ENCODE measurements around the gene RPP25L.

DNA sequence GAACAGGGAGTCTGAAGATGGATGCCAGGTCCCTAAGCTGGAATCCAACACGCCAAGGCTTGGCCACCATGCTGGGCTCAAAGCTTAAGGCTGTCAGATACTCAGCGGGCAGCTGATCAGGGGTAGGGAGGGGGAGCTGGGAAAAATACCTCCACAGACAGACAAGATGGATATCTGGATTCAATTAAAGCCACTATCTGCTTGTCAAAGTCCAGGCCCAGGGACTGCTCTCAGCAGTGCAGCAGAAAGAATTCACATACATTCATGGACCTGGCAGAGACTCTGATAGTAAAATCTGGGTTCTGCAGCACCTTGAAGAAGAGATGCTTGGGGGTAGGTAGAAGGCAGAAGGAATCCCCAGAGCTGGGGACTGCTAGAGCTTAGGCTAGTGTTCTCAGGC, 3.2 kb upstream of the RPP25L start:
- no peak for TF ChIP-seq NRF1 (conservative IDR thresholded peaks at IDR 0.05; ENCODE audit: low read depth, low read length)
- no peak for TF ChIP-seq RCOR1 (conservative IDR thresholded peaks at IDR 0.05; ENCODE audit: low read depth, low read length)
- TF ChIP-seq, protein P1, sequence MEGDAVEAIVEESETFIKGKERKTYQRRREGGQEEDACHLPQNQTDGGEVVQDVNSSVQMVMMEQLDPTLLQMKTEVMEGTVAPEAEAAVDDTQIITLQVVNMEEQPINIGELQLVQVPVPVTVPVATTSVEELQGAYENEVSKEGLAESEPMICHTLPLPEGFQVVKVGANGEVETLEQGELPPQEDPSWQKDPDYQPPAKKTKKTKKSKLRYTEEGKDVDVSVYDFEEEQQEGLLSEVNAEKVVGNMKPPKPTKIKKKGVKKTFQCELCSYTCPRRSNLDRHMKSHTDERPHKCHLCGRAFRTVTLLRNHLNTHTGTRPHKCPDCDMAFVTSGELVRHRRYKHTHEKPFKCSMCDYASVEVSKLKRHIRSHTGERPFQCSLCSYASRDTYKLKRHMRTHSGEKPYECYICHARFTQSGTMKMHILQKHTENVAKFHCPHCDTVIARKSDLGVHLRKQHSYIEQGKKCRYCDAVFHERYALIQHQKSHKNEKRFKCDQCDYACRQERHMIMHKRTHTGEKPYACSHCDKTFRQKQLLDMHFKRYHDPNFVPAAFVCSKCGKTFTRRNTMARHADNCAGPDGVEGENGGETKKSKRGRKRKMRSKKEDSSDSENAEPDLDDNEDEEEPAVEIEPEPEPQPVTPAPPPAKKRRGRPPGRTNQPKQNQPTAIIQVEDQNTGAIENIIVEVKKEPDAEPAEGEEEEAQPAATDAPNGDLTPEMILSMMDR (IDR thresholded peaks at IDR 0.05 in 2 of 3, conservative IDR thresholded peaks at IDR 0.05 in 1 of 3; ENCODE audit: control insufficient read depth in 2 of 3, extremely low read depth in 1 of 3, insufficient read depth in 1 of 3, low read depth in 3 of 3, low read length in 3 of 3): no peak
- TF ChIP-seq SP1 (IDR thresholded peaks at IDR 0.05; ENCODE audit: low read depth, low read length): no peak
- TF ChIP-seq POLR2A (IDR thresholded peaks at IDR 0.05; ENCODE audit: low read depth, low read length): no peak
- TF ChIP-seq, protein P2, sequence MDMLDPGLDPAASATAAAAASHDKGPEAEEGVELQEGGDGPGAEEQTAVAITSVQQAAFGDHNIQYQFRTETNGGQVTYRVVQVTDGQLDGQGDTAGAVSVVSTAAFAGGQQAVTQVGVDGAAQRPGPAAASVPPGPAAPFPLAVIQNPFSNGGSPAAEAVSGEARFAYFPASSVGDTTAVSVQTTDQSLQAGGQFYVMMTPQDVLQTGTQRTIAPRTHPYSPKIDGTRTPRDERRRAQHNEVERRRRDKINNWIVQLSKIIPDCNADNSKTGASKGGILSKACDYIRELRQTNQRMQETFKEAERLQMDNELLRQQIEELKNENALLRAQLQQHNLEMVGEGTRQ (IDR thresholded peaks at IDR 0.05; ENCODE audit: borderline replicate concordance, low read depth, low read length): no peak
- TF ChIP-seq NFIC (IDR thresholded peaks at IDR 0.05; ENCODE audit: low read depth, low read length): no peak
- TF ChIP-seq, protein P3, sequence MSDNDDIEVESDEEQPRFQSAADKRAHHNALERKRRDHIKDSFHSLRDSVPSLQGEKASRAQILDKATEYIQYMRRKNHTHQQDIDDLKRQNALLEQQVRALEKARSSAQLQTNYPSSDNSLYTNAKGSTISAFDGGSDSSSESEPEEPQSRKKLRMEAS (IDR thresholded peaks at IDR 0.05; ENCODE audit: low read depth, low read length): no peak
- TF ChIP-seq, protein P4, sequence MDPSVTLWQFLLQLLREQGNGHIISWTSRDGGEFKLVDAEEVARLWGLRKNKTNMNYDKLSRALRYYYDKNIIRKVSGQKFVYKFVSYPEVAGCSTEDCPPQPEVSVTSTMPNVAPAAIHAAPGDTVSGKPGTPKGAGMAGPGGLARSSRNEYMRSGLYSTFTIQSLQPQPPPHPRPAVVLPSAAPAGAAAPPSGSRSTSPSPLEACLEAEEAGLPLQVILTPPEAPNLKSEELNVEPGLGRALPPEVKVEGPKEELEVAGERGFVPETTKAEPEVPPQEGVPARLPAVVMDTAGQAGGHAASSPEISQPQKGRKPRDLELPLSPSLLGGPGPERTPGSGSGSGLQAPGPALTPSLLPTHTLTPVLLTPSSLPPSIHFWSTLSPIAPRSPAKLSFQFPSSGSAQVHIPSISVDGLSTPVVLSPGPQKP (IDR thresholded peaks at IDR 0.05; ENCODE audit: low read depth, low read length): no peak

All from GM12878 (cell line).